Measurements from ENCODE around the gene TNIP2.

Gene TNIP2

GRCh38 chr4:2757426-2757825 is 1.3 kb upstream of the TNIP2 start:
- DNase-seq (ENCODE audit: low read depth in 1 of 2, low spot score in 1 of 2): no peak
- in situ Hi-C loops (cut with HindIII; ENCODE audit: low pct_unique_long_range_greater_than_20kb, low sequenced_read_pairs): no loop called here
- TF ChIP-seq JUND (IDR thresholded peaks at IDR 0.05; ENCODE audit: low read depth): no peak

- in situ Hi-C loops (cut with HindIII; ENCODE audit: low pct_unique_long_range_greater_than_20kb, low sequenced_read_pairs): no loop called here
- no peak for DNase-seq (ENCODE audit: low read depth in 1 of 2, low spot score in 1 of 2)
- TF ChIP-seq JUND (IDR thresholded peaks at IDR 0.05; ENCODE audit: low read depth): no peak
These were observed 685 bp upstream of the TNIP2 start for GRCh38 chr4:2756691-2757350.

- no peak for TF ChIP-seq JUND (IDR thresholded peaks at IDR 0.05; ENCODE audit: low read depth)
- in situ Hi-C loops (cut with HindIII; ENCODE audit: low pct_unique_long_range_greater_than_20kb, low sequenced_read_pairs): no loop called here
- no peak for DNase-seq (ENCODE audit: low read depth in 1 of 2, low spot score in 1 of 2)
These were observed 1.0 kb downstream of the TNIP2 start for GRCh38 chr4:2754848-2755819.

GRCh38 chr4:2753436-2753835 is 2.7 kb downstream of the TNIP2 start:
- peak; percentile 39 to 50 for DNase-seq (ENCODE audit: low read depth in 1 of 2, low spot score in 1 of 2)
- in situ Hi-C loops (cut with HindIII; ENCODE audit: low pct_unique_long_range_greater_than_20kb, low sequenced_read_pairs): no loop called here
- no peak for TF ChIP-seq JUND (IDR thresholded peaks at IDR 0.05; ENCODE audit: low read depth)

- DNase-seq (ENCODE audit: low read depth in 1 of 2, low spot score in 1 of 2): no peak
- in situ Hi-C loops (cut with HindIII; ENCODE audit: low pct_unique_long_range_greater_than_20kb, low sequenced_read_pairs): no loop called here
- TF ChIP-seq JUND (IDR thresholded peaks at IDR 0.05; ENCODE audit: low read depth): no peak
These were observed 5.2 kb downstream of the TNIP2 start for GRCh38 chr4:2750719-2751605.

GRCh38 chr4:2746891-2747695 is 9.0 kb downstream of the TNIP2 start:
- TF ChIP-seq JUND (IDR thresholded peaks at IDR 0.05; ENCODE audit: low read depth): no peak
- in situ Hi-C loops (cut with HindIII; ENCODE audit: low pct_unique_long_range_greater_than_20kb, low sequenced_read_pairs): no loop called here
- no peak for DNase-seq (ENCODE audit: low read depth in 1 of 2, low spot score in 1 of 2)

- no peak for DNase-seq (ENCODE audit: low read depth in 1 of 2, low spot score in 1 of 2)
- in situ Hi-C loops (cut with HindIII; ENCODE audit: low pct_unique_long_range_greater_than_20kb, low sequenced_read_pairs): no loop called here
- no peak for TF ChIP-seq JUND (IDR thresholded peaks at IDR 0.05; ENCODE audit: low read depth)
These were observed 9.9 kb downstream of the TNIP2 start for GRCh38 chr4:2745981-2746806.

GRCh38 chr4:2745516-2745915 is 10.6 kb downstream of the TNIP2 start:
- in situ Hi-C loops (cut with HindIII; ENCODE audit: low pct_unique_long_range_greater_than_20kb, low sequenced_read_pairs): no loop called here
- TF ChIP-seq JUND (IDR thresholded peaks at IDR 0.05; ENCODE audit: low read depth): no peak
- no peak for DNase-seq (ENCODE audit: low read depth in 1 of 2, low spot score in 1 of 2)

- no peak for TF ChIP-seq JUND (IDR thresholded peaks at IDR 0.05; ENCODE audit: low read depth)
- in situ Hi-C loops (cut with HindIII; ENCODE audit: low pct_unique_long_range_greater_than_20kb, low sequenced_read_pairs): no loop called here
- no peak for DNase-seq (ENCODE audit: low read depth in 1 of 2, low spot score in 1 of 2)
These were observed 11.4 kb downstream of the TNIP2 start for GRCh38 chr4:2744576-2745270.

GRCh38 chr4:2743518-2744445 is 12.4 kb downstream of the TNIP2 start:
- no peak for DNase-seq (ENCODE audit: low read depth in 1 of 2, low spot score in 1 of 2)
- no peak for TF ChIP-seq JUND (IDR thresholded peaks at IDR 0.05; ENCODE audit: low read depth)
- in situ Hi-C loops (cut with HindIII; ENCODE audit: low pct_unique_long_range_greater_than_20kb, low sequenced_read_pairs): no loop called here
